ENCODE data around the gene NHEJ1.

The NHEJ1 gene

DNA sequence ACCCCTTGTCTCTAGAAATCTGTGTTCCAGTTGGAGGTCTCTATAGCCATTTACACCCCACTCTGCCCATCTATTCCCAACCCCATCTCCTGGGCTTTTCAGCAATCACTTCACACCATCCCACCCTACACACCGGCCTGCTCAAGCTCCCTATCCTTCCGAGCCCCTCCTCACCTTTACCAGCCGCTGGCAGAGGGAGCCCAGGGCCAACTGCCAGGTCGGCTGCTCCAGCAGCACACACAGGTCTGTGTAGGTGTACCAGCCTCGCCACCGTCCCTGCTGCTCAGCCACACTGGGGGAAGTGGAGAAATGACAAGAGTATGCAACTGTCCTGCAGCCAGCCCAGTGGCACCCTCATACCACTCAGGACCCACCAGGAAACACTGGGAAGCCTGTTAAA is 12.6 kb upstream of the NHEJ1 start:
- no peaks in the 10 kb centered on the region for H3K9me3 ChIP-seq (ENCODE audit: control insufficient read depth in 2 of 2, low read length in 2 of 2)
- no peak overlapping the region for H3K9ac ChIP-seq (ENCODE audit: low read length in 2 of 2)
- H3K27me3 ChIP-seq (ENCODE audit: control insufficient read depth in 1 of 2, insufficient read depth in 2 of 2, low read length in 2 of 2): no peaks in the 10 kb centered on the region
- no peak overlapping the region for H3K4me3 ChIP-seq (ENCODE audit: low read length in 2 of 2)
- peaks cover 33% of the 10 kb centered on the region for H3K4me1 ChIP-seq (ENCODE audit: control insufficient read depth, insufficient read depth, low read length)
- peaks cover 15 to 24% of the 10 kb centered on the region in 2 donors for H3K36me3 ChIP-seq (ENCODE audit: control insufficient read depth in 2 of 2, insufficient read depth in 2 of 2, low read length in 2 of 2)
- H3K27ac ChIP-seq (ENCODE audit: low read length): no peak overlapping the region

DNA sequence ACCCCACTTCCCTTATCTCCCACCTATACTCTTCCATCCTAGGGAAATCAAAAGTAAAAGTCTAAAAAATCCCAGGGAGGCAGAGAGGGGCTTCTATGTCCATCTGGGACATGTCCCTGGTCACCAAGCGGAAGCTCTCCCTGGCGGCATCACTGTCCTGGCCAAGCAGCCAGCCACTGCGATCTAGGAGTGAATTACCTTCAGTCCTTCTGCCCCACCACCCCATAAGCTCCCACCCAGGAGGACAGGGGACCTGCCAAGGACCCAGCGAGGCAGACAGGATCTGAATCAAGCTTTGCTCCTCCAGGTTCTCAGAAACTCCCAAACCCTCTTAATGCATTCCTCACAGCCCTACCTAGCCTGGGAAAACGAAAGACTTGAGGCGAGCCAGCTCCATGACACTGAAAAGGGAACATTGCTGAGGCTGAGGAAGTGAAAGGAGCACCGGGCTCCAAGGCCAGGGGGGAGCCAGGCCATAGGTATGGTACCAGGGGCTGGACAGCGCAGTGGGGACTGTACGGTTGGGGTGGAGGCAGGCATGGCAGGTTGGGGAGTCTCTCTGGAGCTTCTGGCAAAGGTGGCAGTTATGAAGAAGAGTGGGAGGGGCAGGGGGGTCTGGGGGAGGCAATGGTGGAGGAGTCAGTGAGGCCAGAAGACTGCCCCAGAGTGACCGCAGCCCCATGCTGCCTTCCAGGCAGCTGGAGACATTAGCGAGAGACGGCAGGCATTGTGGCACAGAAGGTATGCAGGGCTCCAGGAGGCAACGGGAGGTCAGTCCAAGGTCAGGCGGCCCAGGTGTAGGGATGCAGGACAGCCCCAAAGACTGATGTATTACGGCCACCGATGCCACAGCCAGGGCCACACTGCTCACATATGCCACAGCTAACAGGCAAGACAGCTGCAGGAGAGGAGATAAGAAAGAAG is 11.9 kb upstream of the NHEJ1 start:
- Histone ChIP-seq H3K27ac (ENCODE audit: low read length) (peak overlapping the region; percentile 69), H3K9ac (ENCODE audit: low read length in 2 of 2) (no peak overlapping the region), H3K4me3 (ENCODE audit: low read length in 2 of 2) (no peak overlapping the region), H3K4me1 (ENCODE audit: control insufficient read depth, insufficient read depth, low read length) (peaks cover 30% of the 10 kb centered on the region), H3K36me3 (ENCODE audit: control insufficient read depth in 2 of 2, insufficient read depth in 2 of 2, low read length in 2 of 2) (peaks cover 15 to 24% of the 10 kb centered on the region in 2 donors), H3K27me3 (ENCODE audit: control insufficient read depth in 1 of 2, insufficient read depth in 2 of 2, low read length in 2 of 2) (no peaks in the 10 kb centered on the region), H3K9me3 (ENCODE audit: control insufficient read depth in 2 of 2, low read length in 2 of 2) (no peaks in the 10 kb centered on the region)

DNA sequence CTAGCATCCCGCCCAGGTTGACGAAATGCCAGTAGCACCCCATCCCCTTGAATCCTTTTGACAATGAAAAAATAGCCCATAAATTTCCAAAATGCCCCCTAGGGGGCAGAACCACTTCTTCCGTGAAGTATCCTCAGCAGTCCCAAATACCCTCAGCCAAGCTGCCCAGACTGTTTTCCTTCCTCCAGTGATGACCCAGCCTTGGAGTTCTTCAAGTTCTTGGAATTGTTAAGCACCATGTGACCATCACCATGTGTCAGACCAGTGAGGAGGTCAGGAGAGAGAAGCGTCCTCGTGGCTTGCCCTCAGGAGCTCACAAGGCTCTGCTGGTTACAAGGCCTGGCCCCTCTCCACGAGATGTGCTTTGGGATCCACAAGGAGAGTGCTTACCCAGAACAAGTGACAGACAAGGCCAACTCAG is 10.6 kb upstream of the NHEJ1 start:
- peak overlapping the region in 1 of 2 donors; percentile 42 for H3K9ac ChIP-seq (ENCODE audit: low read length in 2 of 2)
- peak overlapping the region; percentile 69 for H3K27ac ChIP-seq (ENCODE audit: low read length)

DNA sequence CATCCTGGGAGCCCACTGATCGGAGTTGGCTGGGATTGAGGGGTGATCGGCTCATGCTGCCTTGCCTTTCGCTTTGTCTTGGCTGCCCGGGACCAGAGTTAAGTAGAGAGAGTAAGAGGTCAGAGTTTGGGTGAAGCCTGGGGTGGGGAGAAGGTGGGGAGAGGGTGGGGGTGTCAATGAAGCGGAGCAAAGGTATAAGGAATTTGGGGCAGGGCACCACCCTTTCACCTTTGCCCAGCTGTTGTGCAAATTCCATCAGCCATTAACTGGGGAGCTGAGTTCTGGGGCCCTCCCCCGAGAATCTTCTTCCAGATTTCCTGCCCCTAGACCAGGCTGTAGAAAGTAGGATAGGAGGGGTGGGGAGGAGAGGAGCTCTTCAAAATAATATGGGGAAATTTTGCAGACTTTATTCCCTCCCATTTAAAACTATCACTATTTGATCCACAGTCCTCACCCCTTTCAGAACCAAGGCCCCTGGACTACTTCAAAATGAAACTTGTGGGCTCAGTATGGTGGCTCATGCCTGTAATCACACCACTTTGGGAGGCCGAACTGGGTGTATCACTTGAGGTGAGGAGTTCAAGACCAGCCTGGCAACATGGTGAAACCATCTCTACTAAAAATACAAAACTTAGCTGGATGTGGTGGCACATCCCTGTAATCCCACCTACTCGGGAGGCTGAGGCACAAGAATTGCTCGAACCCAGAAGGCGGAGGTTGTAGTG is 9.5 kb upstream of the NHEJ1 start, which contains the start of gene SLC23A3:
Gene SLC23A3 (minus strand): TSS at position 100 of the 725 bp plus-strand sequence. CDS start 45 bp downstream, at position 55.
- H3K27ac ChIP-seq (ENCODE audit: low read length): peak within 1 kb of the TSS; percentile 69
- peaks cover 15 to 24% of the 10 kb centered on the region in 2 donors for H3K36me3 ChIP-seq (ENCODE audit: control insufficient read depth in 2 of 2, insufficient read depth in 2 of 2, low read length in 2 of 2)
- no peak within 1 kb of the TSS for H3K4me3 ChIP-seq (ENCODE audit: low read length in 2 of 2)
- H3K27me3 ChIP-seq (ENCODE audit: control insufficient read depth in 1 of 2, insufficient read depth in 2 of 2, low read length in 2 of 2): no peaks in the 10 kb centered on the region
- no peaks in the 10 kb centered on the region for H3K9me3 ChIP-seq (ENCODE audit: control insufficient read depth in 2 of 2, low read length in 2 of 2)
- peaks cover 11% of the 10 kb centered on the region for H3K4me1 ChIP-seq (ENCODE audit: control insufficient read depth, insufficient read depth, low read length)
- H3K9ac ChIP-seq (ENCODE audit: low read length in 2 of 2): peak within 1 kb of the TSS in 1 of 2 donors; percentile 42

More for the DNA sequence above, 10.6 kb upstream of the NHEJ1 start:
- Histone ChIP-seq H3K4me1 (ENCODE audit: control insufficient read depth, insufficient read depth, low read length) (peaks cover 21% of the 10 kb centered on the region), H3K27me3 (ENCODE audit: control insufficient read depth in 1 of 2, insufficient read depth in 2 of 2, low read length in 2 of 2) (no peaks in the 10 kb centered on the region), H3K4me3 (ENCODE audit: low read length in 2 of 2) (no peak overlapping the region), H3K9me3 (ENCODE audit: control insufficient read depth in 2 of 2, low read length in 2 of 2) (no peaks in the 10 kb centered on the region), H3K36me3 (ENCODE audit: control insufficient read depth in 2 of 2, insufficient read depth in 2 of 2, low read length in 2 of 2) (peaks cover 15 to 24% of the 10 kb centered on the region in 2 donors)

DNA sequence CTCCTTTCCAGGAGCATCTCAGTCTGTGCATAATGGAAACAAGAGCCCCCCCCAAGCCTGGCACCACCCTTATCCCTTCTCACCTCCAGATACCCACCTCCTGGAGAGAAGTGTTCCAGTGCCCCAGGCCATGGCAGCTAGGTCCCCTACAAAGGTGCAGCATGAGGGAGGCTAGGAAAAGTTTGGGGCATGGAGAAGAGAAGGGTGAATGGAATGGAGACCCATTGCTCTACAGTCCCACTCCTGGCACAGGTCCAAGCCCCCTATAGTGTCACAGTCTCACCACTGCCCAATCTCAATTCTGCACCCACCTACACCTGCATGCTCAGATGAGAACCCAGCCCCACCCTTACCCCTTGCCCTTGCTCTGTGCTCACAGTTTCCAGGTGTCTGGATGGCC is 8.3 kb upstream of the NHEJ1 start:
- H3K27me3 ChIP-seq (ENCODE audit: control insufficient read depth in 1 of 2, insufficient read depth in 2 of 2, low read length in 2 of 2): no peaks in the 10 kb centered on the region
- H3K27ac ChIP-seq (ENCODE audit: low read length): no peak overlapping the region
- H3K4me1 ChIP-seq (ENCODE audit: control insufficient read depth, insufficient read depth, low read length): peaks cover 6% of the 10 kb centered on the region
- peaks cover 6 to 14% of the 10 kb centered on the region in 2 donors for H3K36me3 ChIP-seq (ENCODE audit: control insufficient read depth in 2 of 2, insufficient read depth in 2 of 2, low read length in 2 of 2)
- H3K9me3 ChIP-seq (ENCODE audit: control insufficient read depth in 2 of 2, low read length in 2 of 2): no peaks in the 10 kb centered on the region
- no peak overlapping the region for H3K4me3 ChIP-seq (ENCODE audit: low read length in 2 of 2)
- H3K9ac ChIP-seq (ENCODE audit: low read length in 2 of 2): no peak overlapping the region

DNA sequence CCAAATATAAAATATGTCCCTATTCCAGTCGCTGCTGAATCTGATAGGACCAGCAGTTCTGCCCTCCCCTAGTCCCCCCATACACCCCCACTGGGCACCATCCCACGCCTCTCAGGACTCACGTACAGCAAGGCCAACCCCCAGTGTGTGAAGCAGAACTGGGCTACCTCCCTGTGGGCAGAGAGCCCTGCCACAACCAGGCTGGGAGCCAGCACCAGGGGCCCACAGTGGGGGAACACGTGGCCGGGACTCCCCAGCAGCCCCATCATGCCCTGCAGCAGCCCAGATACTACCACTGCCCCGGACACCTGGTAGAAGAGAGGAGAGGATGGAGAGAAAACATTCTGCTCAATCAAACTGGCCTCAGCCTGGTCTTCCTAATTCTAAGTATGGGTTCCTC is 7.9 kb upstream of the NHEJ1 start:
- no peak overlapping the region for H3K4me3 ChIP-seq (ENCODE audit: low read length in 2 of 2)
- no peak overlapping the region for H3K9ac ChIP-seq (ENCODE audit: low read length in 2 of 2)
- H3K27ac ChIP-seq (ENCODE audit: low read length): no peak overlapping the region
- H3K9me3 ChIP-seq (ENCODE audit: control insufficient read depth in 2 of 2, low read length in 2 of 2): no peaks in the 10 kb centered on the region
- H3K27me3 ChIP-seq (ENCODE audit: control insufficient read depth in 1 of 2, insufficient read depth in 2 of 2, low read length in 2 of 2): no peaks in the 10 kb centered on the region
- peaks cover 6% of the 10 kb centered on the region for H3K4me1 ChIP-seq (ENCODE audit: control insufficient read depth, insufficient read depth, low read length)
- H3K36me3 ChIP-seq (ENCODE audit: control insufficient read depth in 2 of 2, insufficient read depth in 2 of 2, low read length in 2 of 2): peaks cover 5 to 10% of the 10 kb centered on the region in 2 donors

DNA sequence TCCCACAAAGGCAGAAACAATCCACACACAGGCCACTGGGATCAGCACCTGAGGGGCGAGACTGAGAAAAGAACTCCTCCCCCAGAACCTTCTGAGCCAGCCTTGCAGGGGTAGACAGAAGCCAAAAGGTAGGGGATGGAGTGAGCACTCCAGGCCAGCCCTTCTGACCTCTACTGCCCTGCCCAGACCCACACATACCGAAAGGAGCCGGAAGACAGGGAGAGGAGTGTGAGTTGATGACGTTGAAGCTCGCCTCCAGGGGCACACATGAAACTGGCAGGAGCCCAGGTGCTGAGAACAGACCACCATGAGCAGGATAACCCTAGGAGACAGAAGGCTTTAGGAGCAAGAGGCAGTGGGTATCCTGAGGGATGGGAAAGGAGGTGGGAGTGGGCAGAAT is 7.4 kb upstream of the NHEJ1 start:
- Histone ChIP-seq H3K9me3 (ENCODE audit: control insufficient read depth in 2 of 2, low read length in 2 of 2) (no peaks in the 10 kb centered on the region), H3K9ac (ENCODE audit: low read length in 2 of 2) (no peak overlapping the region), H3K36me3 (ENCODE audit: control insufficient read depth in 2 of 2, insufficient read depth in 2 of 2, low read length in 2 of 2) (peaks cover 2 to 6% of the 10 kb centered on the region in 2 donors), H3K27ac (ENCODE audit: low read length) (no peak overlapping the region), H3K4me1 (ENCODE audit: control insufficient read depth, insufficient read depth, low read length) (peaks cover 6% of the 10 kb centered on the region), H3K27me3 (ENCODE audit: control insufficient read depth in 1 of 2, insufficient read depth in 2 of 2, low read length in 2 of 2) (no peaks in the 10 kb centered on the region), H3K4me3 (ENCODE audit: low read length in 2 of 2) (no peak overlapping the region)

DNA sequence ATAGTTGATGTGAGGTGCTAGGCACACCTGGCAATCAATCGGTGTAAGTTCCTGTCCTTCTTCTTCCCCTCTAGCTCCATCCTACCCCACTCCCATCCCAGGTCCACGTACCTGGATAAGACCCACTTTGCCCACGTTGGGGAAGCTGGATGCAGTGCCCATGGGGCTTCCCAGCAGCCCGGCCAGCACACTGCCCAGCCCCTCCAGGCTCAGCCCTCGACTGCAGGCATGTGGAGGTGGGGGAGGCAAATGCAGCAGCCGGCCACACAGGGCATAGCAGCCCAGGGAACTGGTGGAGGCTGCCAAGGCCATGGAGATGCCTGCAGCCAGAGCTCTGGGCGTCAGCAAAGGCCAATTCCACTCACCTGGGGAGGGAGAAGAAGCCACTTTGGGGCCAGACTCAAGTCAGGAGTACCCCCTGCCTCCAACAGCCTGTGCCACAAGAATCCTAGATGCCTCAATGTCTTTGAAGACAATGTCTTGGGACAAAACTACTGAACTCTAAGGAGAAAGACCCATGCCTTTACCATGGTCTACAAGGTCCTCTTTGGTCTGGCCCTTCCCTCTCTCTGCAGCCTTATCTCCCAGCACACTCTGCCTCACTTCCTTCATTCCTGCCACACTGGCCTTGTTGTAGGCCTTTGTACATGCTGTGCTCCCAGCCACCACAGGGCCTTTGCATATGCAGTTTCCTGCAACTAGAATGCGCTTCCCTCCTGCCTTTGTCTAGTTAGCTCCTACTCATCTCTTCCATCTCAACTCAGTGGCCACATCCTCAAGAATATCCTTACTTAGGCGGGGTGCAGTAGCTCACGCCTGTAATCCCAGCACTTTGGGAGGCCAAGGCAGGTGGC is 4.7 kb upstream of the NHEJ1 start:
- Histone ChIP-seq H3K4me1 (ENCODE audit: control insufficient read depth, insufficient read depth, low read length) (peaks cover 6% of the 10 kb centered on the region), H3K36me3 (ENCODE audit: control insufficient read depth in 2 of 2, insufficient read depth in 2 of 2, low read length in 2 of 2) (no peaks in the 10 kb centered on the region), H3K4me3 (ENCODE audit: low read length in 2 of 2) (no peak overlapping the region), H3K27ac (ENCODE audit: low read length) (no peak overlapping the region), H3K9ac (ENCODE audit: low read length in 2 of 2) (no peak overlapping the region), H3K9me3 (ENCODE audit: control insufficient read depth in 2 of 2, low read length in 2 of 2) (no peaks in the 10 kb centered on the region), H3K27me3 (ENCODE audit: control insufficient read depth in 1 of 2, insufficient read depth in 2 of 2, low read length in 2 of 2) (no peaks in the 10 kb centered on the region)

DNA sequence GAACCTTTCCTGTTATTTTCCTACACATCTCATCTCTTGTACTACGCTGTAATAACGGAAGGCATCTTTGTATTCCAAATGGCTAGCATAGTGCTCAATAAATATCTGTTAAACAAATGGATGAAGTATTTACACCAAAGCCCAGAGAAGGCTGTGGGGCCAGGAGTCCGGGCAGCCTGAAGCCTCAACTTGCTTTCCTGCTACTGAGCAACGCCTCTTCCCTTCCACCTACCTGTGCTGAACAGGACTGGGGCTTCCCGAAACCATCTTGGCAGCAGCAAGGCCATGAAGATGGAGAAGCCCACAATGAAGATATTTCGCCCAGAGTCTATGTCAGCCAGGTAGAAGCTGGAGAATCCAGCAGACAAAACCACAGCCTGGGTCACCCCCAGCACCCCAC is 2.5 kb upstream of the NHEJ1 start:
- Histone ChIP-seq H3K36me3 (ENCODE audit: control insufficient read depth in 2 of 2, insufficient read depth in 2 of 2, low read length in 2 of 2) (no peaks in the 10 kb centered on the region), H3K27me3 (ENCODE audit: control insufficient read depth in 1 of 2, insufficient read depth in 2 of 2, low read length in 2 of 2) (no peaks in the 10 kb centered on the region), H3K27ac (ENCODE audit: low read length) (no peak overlapping the region), H3K4me1 (ENCODE audit: control insufficient read depth, insufficient read depth, low read length) (peaks cover 14% of the 10 kb centered on the region), H3K9ac (ENCODE audit: low read length in 2 of 2) (no peak overlapping the region), H3K9me3 (ENCODE audit: control insufficient read depth in 2 of 2, low read length in 2 of 2) (no peaks in the 10 kb centered on the region), H3K4me3 (ENCODE audit: low read length in 2 of 2) (no peak overlapping the region)

DNA sequence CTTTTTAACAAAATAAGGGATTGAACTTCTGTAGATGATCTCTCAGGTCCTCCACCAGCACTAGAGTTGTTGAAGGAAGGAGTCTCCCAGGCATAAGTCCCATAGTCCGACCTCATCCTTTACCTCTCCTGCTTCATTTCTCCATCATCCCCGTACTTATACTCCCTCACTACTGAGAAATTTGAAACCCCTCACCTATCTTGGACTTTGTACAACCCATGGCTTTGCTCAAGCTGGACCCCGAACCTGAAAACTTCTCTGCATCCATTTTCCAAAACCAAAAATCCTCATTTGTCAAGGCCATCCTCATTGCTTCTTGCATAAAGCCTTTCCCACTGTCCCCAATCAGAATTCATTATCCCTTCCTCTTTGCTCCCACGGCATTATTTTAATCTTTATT is 482 bp upstream of the NHEJ1 start:
- peaks cover 3 to 15% of the 10 kb centered on the region in 2 donors for H3K36me3 ChIP-seq (ENCODE audit: control insufficient read depth in 2 of 2, insufficient read depth in 2 of 2, low read length in 2 of 2)
- peaks cover 14% of the 10 kb centered on the region for H3K4me1 ChIP-seq (ENCODE audit: control insufficient read depth, insufficient read depth, low read length)
- no peaks in the 10 kb centered on the region for H3K9me3 ChIP-seq (ENCODE audit: control insufficient read depth in 2 of 2, low read length in 2 of 2)
- H3K4me3 ChIP-seq (ENCODE audit: low read length in 2 of 2): peak overlapping the region; percentile 42 to 87
- H3K27me3 ChIP-seq (ENCODE audit: control insufficient read depth in 1 of 2, insufficient read depth in 2 of 2, low read length in 2 of 2): no peaks in the 10 kb centered on the region
- H3K9ac ChIP-seq (ENCODE audit: low read length in 2 of 2): peak overlapping the region; percentile 17 to 55
- peak overlapping the region; percentile 60 for H3K27ac ChIP-seq (ENCODE audit: low read length)

Measured in stomach smooth muscle (tissue), 2 donors.